Activated CD8-positive, alpha-beta memory T cell treated with anti-CD3 and anti-CD28 coated beads, Interleukin-2, amount 50 U/mL, for 1 hour (primary cell): ENCODE measurements around the gene ALG6.
"Not testable (repeated sequence)": the region's sequence is repeated elsewhere in the genome, so short reads cannot be mapped to it uniquely, and the experiment has no call there.

ENCODE experiments used
- DNase-seq: peaks from one replicate; pipeline ENCODE4 v3.0.0-alpha.2; 2020; ENCODE audit errors: extremely low read depth

ALG6 gene

DNA sequence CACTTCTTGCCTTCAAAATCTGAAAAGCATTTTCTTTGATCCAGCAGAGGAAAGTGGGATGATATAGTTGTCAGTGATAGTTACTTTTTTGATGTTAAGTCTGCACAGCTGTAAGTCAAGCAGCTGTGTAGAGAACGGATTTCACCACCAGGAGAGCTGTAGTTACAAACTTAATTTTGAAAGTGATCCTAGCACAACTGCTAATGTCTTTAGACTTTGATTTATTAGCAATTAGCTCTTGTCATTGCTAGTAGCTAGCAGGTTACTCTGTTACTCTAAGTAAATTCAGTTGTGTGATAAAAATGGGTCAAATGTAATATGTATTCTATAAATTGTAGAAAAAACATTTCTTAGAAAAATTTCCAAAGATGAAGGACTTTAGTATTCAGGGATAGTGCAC lies 46.0 kb downstream of the ALG6 start:
- DNase-seq: no peak

DNA sequence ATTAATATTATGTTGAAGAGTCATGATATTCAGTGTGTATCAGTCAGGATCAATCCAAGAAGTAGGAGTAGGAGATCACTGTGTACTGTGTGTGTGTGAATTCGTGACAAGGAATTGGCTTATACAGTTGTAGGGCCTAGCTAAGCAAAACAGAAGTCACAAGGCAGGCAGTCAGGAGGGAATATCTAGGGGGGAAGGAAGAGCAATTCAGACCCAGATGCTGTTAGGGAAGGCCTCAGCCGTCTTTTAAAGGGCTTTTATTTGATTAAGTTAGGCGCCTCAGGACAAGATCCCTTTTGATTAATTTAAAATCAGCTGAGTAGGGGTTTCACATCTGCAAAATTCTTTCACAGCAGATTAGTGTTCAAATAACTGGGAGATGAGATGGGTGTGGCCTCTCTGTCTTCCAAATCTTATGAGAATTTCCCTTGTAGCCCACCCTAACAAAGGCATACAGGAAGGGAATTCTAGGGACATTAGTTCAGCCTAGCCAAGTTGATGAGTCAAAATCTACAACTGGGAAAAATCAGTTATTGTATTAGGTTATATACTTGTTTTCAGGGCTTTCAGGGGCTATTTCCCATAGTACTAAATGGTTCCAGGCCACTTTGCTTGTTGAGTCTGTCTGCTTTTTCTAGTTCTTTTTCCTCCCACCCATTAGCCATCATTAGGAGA lies 47.4 kb downstream of the ALG6 start:
- DNase-seq: no peak

DNA sequence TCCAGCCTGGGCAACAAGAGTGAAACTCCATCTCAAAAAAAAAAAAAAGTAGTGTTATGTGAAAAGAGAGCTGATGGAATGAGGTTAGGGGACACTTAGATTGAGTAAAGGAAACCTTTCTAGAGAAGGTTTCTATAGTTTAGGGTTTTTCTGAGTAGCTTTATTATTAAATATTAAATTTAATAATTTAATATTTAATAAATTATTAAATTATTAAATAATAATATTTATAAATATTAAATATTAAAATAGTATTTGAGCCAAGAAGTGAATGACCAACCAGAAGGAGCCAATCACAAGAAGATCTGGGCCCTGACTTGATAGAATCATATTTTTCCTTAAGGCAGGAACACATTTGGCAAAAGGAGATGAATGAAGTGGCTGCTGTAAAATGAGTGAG lies 50.7 kb downstream of the ALG6 start:
- no peak for DNase-seq

DNA sequence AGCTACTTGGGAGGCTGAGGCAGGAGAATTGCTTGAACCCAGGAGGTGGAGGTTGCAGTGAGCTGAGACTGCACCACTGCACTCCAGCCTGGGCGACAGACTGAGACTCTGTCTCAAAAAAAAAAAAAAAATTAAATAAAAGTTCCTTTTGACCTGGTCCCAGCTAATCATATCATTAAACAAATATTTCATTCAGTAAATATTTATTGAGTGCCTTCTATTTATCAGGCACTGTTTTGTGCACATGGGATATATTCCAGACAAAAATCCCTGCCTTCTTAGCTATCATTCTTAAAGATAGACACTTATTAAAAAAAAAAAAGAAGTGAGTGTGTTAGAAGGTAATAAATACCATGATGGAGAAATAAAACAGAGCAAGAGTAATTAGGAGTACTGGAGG lies 53.3 kb downstream of the ALG6 start:
- DNase-seq: not testable (repeated sequence)

DNA sequence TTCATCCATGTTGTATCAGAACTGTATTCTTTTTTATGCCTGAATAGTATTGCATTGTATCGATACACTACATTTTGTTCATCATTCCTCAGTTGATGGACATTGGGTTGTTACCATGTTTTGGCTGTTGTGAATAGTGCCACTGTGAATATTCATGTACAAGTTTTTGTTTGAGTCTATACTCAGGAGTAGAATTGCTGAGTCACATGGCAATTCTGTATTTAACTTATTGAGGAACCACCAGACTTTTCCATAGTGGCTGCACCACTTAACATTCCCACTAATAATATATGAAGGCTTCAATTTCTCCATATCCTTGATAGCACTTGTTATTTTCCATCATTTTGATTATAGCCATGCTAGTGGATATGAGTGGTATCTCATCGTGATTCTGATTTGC lies 56.2 kb downstream of the ALG6 start:
- DNase-seq: no peak

DNA sequence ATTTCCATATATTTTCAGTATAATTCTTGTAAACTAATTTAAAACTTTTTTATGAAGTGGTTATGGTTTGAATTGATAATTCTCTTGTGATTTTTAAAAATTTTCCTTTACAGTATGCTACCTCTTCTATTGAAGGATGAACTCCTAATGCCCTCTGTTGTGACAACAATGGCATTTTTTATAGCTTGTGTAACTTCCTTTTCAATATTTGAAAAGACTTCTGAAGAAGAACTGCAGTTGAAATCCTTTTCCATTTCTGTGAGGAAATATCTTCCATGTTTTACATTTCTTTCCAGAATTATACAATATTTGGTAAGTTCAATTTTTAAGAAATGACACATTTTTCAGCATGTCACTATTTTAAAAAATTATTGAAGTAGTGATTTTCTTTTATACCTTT lies 61.4 kb downstream of the ALG6 start:
- no peak for DNase-seq

DNA sequence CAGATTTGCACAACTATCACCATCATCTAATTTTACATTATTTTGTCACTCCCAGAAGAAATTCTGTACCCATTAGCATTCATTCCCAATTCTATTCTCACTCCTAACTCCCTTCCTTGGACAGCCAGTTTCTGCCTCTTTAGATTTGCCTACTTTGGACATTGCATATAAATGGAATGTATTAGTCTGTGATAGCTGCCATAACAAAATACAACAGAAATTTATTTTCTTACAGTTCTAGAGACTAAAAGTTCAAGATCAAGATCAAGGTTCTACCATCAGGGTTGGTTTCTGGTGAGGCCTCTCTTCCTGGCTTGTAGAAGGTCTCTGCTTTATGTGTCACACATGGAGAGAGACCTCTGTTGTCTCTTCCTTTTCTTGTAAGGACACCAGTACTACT lies 61.9 kb downstream of the ALG6 start:
- DNase-seq: no peak

DNA sequence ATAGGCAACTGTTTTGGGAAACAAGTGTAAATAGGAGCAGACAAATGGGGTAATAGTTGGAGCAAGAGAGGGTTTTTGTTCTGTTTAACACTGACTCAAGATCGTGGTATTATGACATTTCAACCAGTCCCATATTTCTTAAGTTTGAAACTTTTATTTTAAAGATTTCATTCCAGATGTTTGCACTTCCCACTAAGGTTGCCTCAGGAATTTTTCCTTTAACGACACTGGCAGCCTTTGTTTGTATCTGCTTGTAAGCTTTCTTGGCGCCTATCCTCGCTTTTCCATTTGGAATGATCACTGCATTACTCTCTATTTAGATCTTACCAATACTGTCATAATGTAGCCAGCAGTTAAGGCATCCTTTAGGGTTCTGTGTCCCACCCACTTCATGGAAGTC lies 67.7 kb downstream of the ALG6 start:
- DNase-seq: no peak

DNA sequence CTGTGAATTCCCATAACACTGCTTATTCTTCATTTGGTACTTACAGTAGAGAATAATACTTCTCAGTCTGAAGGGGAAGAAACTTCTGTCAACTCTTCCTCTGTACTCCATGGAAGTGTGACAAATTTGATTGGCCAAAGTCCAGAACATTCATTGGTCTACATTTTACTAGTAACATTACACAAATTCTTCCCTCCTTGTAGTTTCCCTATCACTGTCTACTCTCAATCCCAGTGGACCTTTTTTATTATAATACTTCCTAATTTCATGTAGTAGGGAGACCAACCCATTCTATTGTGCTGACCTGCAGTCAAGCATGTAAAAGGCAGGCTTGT lies 74.7 kb downstream of the ALG6 start:
- no peak for DNase-seq

DNA sequence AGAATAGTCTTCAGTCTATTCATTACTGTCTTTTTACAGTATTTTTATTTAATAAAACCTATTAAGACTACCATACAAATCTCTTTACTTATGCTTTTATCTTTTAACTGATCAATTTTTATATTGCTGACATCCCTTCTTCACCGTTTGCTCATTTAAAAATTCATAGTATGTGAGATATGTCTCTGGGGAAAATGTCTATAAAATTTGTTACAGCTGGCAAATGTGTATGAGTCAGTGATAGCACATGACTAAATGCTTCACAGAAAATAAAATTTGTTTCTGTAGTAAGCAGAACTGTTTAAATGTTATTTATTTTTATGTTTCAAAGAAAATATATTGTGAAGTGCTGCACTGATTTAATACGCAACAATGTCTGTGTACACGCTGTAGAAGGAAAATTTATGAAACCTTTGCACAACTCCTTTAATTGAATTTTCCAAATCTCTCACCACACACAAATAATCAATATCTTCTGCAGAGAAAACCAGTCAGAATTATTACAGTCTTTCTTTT lies 81.4 kb downstream of the ALG6 start:
- DNase-seq: no peak

DNA sequence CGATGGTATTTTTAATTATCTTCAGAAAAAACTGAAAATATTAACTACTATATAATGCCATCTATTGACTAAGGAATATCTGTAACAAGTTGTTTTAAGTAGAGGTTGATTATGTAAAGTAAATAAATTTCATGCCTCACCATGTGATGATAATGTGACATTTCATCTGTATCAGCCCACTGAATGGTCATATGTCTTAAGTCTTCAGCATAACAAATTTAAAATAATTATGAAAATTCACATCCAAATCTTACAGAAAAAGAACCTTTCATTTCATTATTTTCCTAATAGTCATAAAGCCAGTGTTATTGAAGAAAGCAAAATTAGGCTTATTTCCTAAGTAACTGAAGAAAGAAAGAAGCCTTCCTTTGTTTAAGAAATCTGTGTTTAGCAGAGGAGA lies 83.0 kb downstream of the ALG6 start:
- no peak for DNase-seq

DNA sequence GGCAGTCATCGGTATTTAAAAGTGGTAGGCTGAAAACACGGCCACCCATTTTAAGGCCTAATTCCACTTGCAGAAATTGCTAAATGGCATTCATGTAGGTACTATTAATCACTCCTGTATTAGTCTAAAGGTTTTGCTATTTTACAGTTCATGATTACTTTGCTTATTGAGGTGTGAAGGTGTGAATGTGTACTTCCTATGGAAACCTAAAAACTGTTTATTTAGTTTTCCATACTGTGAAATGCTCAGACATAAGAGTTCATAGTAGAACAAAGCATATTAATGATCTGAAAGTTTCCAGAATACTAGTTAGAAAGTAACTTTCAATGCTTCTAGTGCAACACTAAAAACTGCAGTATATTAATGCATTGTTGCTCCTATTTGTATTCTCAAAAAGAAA lies 85.8 kb downstream of the ALG6 start:
- DNase-seq: no peak

DNA sequence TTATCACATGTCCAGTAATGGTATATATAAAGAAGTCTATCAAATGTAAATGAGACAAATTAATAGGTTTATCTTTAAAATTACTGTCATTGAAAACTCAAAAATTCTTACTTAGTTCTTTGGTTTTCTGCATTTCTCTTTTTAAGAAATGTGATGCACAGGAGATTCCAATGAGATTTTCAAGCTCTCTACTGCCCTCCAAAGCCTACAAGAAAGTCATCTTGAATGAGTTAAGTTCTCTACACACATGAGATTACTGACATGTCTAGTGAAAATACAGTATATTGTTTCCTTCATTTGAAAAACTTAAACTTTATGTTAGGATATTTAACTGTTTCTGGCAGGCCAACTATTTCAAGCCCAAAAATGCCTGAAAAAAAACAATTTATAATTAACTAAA lies 86.8 kb downstream of the ALG6 start:
- DNase-seq: no peak

DNA sequence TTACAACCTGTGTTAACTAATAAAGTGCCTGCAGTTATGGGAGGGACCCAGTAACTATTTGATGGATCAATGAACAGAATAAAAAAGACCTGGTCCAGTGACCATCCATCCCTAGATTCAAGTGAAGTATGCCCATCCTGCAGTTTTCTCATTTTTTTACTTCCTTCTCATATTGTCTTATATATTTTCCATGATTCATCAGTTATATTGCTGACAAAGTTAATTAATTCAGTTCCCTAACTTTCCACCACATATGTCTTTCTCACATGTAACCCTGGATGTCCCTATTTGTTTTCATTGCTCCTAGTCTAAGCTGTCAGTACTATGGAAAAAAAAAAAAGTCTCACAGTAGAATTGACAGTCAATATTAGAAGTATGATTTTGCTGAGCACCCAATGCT lies 91.3 kb downstream of the ALG6 start:
- no peak for DNase-seq

DNA sequence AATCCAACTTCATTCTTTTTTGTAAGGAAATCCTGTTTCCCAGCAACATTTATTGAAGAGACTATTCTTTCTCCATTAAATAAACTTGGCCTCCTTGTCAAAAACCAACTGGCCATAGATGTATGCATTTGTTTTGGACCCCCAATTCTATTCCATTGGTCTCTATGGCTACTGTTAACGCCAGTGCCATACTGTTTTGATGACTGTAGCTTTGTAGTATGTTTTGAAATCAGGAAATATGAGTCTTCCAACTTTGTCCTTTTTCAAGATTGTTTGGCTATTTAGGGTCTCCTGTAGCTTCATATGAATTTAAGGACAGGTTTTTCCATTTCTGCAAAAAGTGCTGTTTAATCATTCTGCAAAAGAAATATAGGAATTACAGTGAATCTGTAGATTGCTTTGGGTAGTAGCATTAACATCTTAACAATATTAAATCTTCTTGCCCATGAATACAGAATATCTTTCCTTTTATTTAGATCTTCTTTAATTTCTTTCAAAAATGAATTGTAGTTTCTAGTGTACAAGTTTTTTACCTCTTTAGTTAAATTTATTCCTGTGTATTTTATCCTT lies 94.3 kb downstream of the ALG6 start:
- no peak for DNase-seq

DNA sequence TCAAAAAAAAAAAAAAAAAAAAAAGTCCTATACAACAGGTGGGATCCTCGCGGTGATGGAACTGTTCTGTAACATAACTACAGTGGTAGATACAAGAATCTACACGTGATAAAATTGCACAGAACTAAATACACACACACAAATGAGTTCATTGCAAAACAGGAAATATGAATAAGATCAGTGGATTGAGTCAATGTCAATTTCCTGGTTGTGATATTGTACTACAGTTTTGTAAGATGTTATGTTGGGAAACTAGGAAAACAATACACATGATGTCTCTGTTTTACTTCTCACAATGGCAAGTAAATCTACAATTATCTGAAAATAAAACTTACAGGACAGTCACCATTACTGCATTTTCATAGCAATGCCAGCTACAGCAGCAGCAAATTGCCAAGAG lies 95.8 kb downstream of the ALG6 start:
- no peak for DNase-seq

DNA sequence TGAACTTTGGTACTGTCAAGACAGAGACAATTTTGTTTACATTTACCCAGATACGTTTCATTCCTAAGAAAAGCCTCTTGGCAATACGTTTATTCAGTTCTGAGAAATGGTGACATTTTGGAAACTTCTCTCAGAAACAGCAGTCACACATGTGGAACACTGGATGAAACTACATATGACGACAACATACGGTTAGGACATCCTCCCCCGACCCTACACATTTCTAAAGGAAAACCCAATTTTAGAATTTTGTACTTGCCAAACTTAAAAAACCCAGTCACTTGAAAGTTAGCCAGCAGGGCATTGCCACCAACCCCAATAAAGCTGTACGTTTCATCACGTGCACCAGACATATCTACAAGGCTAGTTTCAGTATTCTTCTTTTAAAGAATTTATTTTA lies 98.8 kb downstream of the ALG6 start:
- DNase-seq: no peak

DNA sequence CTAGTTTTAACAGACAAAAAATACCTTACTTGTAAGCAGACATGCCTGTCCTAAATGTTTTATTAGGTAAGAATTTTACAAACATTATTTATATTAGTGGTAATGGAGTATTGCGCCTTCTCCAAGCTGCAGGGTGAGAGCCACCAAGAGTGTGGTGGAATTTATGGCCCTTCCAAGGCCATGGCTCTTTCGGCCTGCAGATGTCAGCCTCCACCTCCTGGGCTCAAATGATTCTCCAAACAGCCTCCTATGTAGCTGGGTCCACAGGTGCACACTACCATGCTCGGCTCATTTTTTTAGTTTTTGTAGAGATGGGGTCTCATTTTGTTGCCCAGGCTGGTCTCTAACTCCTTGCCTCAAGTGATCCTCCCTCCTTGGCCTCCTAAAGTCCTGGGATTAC lies 99.3 kb downstream of the ALG6 start:
- no peak for DNase-seq

DNA sequence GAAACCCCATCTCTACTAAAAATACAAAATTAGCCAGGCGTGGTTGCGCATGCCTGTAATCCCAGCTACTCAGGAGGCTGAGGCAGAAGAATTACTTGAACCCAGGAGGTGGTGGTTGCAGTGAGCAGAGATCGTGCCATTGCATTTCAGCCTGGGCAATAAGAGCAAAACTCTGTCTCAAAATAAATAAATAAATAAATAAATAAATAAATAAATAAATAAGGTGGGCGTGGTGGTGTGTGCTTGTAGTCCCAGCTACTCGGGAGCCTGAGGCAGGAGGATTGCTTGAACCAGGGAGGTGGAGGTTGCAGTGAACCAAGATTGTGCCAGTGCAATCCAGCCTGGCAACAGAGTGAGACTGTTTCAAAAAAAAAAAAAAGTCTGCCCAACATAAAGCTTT lies 101.3 kb downstream of the ALG6 start:
- not testable (repeated sequence) for DNase-seq

DNA sequence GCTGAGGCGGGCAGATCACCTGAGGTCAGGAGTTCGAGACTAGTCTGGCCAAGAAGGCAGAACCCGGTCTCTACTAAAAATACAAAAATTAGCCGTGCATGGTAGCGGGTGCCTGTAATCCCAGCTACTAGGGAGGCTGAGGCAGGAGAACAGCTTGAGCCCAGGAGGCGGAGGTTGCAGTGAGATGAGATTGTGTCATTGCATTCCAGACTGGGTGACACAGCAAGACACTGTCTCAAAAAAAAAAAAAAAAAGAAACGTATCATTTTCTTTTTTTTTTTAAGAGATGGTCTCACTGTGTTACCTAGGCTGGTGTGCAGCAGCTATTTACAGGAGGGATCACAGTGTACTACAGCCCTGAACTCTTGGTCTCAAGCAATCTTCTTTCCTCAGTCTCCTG lies 108.3 kb downstream of the ALG6 start:
- DNase-seq: no peak

DNA sequence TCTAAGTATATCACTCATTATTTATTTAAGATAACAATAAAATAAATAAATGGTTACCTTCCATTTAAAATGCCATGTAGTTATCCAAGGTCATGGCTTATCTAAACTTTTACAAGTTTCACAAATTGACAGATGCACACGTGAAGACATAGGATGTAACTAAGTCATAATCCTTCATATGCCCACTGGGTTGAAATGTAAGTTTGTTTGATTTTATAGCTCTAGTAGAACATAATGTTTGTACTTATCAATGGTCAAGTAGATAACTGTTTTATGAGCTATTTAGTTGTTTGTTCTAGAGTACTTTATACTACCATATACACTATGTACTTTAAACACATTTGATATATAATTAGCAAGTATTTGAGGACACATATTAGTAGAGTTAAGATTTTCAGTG lies 112.6 kb downstream of the ALG6 start:
- no peak for DNase-seq

DNA sequence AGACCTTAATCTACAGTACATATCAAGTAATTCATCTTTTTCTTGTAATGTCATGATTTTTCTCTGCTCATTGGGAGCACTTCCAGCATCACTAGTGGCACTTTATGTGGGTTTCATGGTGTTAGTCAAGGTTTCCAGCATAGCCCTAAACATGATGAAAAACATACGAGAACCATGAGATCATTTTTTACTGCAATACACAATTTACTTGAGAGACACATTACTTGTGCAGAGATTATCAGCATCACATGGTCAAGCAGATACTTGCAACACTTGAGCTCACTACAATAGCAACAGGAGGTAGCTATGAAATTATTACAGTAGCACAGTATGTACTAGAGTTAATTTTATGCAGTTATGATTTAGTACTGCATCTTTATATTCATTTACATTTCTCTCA lies 119.2 kb downstream of the ALG6 start:
- DNase-seq: no peak

DNA sequence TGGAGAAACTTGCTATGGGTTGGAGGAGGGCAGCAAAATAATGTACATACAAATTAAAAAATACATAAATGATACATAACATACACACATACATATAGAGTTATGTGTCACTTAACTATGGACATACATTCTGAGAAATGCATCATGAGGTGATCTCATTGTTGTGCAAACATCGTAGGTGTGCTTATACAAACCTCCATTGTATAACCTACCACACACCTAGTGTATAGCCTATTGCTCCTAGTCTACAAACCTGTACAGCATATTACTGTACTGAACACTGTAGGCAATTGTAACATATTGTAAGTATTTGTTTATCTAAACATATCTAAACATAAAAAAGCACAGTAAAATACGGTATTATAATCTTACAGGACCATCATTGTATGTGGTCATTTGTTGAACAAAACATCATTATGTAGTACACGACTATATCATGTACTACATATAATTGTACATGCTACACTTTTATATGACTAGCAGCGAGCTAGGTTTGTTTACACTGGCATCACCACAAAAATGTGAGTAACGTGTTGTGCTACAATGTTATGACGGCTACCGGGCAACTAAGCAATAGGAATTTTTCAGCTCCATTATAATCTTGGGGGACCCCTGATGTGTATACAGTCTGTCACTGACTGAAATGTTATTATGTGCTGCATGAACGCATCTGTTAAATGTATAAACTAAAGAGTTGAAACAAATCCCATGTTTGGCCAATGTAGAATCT lies 120.1 kb downstream of the ALG6 start:
- DNase-seq: no peak
